Astrocyte of the hippocampus (primary cell): Measurements from ENCODE around the gene SLC9C1.

Source experiments
- DNase-seq: peaks from one replicate; pipeline ENCODE4 v3.0.0; 2011; ENCODE audit warnings: low read depth, low spot score

Gene SLC9C1

GRCh38 chr3:112187300-112187699 lies 106.7 kb downstream of the SLC9C1 start:
- no peak for DNase-seq

GRCh38 chr3:112185423-112186035 lies 108.5 kb downstream of the SLC9C1 start:
- peak; percentile 39 for DNase-seq

- no peak for DNase-seq
These were observed 118.4 kb downstream of the SLC9C1 start for GRCh38 chr3:112175646-112176045.

GRCh38 chr3:112175037-112175436 lies 119.0 kb downstream of the SLC9C1 start:
- no peak for DNase-seq

DNA sequence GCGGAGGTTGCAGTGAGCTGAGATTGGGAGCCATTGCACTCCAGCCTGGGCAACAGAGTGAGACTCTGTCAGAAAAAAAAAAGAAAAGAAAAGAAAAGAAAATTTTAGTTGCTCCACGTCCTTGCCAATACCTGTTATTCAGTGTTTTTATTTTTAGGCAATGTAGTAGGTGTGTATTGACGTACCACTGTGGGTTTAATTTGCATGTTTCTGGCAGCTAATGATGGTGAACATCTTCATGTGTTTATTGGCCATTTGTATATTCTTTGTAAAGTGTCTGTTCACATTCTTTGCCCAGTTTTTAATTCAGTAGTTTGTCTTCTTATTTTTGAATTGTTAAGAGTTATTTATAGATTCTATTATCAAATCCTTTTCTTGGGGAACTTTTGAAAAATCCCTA lies 122.9 kb downstream of the SLC9C1 start:
- no peak for DNase-seq

- DNase-seq, result no peak
These were observed 124.0 kb downstream of the SLC9C1 start for GRCh38 chr3:112170046-112170445.

GRCh38 chr3:112167758-112168157 lies 126.3 kb downstream of the SLC9C1 start:
- no peak for DNase-seq

GRCh38 chr3:112149136-112149535 lies 144.9 kb downstream of the SLC9C1 start:
- no peak for DNase-seq

GRCh38 chr3:112143689-112144088 lies 150.3 kb downstream of the SLC9C1 start:
- DNase-seq, result no peak

- no peak for DNase-seq
These were observed 150.8 kb downstream of the SLC9C1 start for GRCh38 chr3:112143251-112143650.

GRCh38 chr3:112141293-112141692 lies 152.7 kb downstream of the SLC9C1 start:
- DNase-seq, result no peak

DNA sequence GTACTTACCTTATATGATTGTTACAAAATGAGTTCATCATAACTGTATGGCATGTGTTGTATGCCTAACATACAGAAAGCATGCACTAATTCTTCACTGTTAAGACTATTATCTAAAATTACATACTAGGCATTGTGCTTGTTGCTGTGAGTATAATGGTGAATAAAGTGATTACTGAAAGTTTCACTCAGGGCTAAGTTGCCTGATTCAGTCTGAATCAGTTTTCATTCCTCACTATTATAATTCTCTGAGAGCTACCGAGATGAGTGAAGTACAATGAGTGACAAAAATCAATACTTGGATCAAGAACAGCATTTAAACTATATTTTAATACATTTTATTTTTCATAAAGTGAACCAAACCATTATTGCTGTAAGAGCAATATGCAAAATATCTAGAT lies 153.4 kb downstream of the SLC9C1 start:
- DNase-seq, result no peak

- DNase-seq, result no peak
These were observed 155.6 kb downstream of the SLC9C1 start for GRCh38 chr3:112138219-112138969.

DNA sequence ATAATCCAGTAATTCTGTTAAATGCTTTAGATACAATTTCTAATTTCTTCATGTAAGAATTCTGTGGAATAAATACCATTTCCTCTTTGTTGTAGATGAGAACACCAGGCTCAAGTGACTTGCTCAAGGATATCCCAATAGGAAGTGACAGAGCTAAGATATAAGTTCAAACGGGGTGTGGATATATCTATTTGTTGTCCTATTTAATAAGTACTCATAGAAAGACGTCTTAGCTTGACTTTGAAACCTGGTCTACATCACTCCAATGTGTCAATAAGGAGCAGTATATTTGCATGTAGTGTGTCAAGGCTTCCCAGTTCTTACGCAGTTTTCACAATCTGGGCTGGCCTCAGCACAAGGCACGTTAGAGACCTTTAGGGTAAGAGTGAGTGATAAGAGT lies 156.2 kb downstream of the SLC9C1 start:
- no peak for DNase-seq

DNA sequence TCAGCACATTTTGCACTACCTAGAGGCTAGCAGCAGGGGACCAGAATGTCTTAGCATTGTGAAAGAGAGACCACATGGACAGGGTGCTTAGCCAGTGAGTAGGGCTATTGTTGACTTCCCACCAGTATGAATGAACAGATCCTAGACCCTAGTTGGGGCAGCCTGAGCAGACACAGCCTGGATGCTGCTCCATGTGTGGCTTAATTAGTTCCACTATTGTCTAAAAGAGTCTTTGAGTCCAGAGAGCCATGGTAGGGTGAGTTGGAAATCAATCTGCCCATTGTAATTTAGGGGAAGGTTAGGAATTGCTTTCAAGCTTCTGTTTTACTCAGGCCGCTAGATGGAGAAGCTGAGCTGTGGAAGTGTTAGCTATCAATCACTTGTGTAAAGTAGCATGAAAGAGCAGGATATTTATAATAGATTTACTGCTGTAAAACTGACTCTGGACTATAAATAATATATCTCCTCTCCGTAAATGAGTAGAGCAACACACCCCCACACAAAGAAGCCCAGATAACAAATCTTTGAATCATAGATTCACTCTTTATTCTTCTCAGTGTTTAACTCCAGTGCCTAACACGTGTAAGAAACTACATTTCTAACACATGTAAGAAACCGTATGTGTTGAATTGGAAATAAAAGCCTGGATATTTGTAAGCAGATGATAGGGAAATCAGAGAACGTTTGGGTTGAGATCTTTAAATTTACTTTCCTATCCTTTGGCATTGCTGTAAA lies 156.9 kb downstream of the SLC9C1 start:
- DNase-seq, result peak; percentile 53

DNA sequence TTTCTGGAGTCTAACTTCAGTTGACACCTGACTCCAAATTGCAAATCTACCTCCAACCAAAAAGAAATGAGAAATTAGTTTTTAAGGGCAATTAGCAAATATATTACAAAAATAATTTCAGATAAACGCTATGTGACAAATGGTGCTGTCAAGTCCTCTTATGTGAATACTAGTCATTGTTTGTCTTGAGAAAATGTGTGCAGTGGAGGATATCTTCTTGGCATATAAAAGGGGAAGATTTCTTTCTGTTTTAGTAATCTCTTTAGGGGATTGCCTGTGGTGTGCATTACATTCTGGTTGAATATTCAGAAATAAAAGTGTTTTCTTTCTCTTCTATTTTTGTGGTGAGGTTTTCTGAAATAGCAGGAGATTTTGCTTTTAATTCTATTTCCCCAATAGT lies 158.0 kb downstream of the SLC9C1 start:
- no peak for DNase-seq

- DNase-seq, result peak; percentile 13
These were observed 159.5 kb downstream of the SLC9C1 start for GRCh38 chr3:112134335-112135124.

DNA sequence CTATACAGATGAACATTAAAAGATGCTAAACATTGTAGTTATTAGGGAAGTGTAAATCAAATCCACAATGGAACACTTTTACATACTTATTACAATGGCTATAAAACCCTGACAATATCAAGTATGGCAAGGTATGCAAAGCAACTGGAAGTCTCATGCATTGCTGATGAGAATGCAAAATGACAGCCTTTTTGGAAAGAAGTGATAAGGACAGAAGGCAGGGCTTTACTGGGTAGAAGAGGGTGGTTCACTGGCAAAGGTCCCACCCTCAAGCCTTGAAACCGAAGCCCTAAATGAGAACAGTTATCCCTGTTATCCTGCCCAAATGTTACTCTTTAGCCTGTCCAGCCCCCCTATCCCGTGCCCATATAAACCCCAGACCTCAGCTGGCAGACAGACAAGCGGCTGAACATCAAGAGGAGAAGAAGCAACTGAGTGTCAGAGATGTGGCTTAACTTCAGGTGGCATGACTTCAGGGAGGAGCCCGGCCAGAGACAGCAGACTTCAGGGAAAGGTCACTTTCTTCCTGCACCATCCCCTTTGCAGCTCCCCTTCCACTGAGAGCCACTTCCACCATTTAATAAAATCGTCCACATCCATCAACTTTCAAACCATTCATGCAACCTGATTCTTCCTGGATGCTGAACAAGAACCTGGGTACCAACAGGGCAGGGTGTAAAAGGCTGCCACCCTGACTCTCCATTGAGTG lies 160.2 kb downstream of the SLC9C1 start:
- DNase-seq, result no peak

DNA sequence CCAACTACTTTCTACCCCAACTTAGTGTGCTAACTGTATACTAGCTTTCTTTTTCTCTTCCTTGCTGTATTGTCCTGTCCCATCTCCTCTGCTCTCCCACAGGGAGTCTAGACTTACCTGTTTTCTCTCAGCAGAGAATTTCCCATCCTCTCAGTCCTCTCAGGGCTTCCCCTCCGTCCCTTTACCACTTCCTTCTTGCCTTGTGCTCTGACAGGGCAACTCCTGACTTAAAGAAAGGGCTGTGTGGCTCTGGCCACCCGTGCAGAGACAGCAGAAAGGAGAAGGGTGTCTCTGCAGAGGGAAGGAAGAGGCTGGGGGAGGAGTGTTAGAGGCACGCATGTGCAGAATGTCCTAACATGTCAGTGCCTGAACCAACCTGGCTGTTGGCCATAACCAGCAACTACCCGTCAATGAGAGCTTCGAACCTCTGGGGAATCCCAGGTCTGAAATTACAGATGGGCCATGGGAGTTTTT lies 161.0 kb downstream of the SLC9C1 start, which contains the start of gene GCSAM:
GCSAM (minus strand) TSS at position 274 of the 474 bp plus-strand sequence; CDS start at position 146, 128 bp downstream.
- DNase-seq, result no peak

DNA sequence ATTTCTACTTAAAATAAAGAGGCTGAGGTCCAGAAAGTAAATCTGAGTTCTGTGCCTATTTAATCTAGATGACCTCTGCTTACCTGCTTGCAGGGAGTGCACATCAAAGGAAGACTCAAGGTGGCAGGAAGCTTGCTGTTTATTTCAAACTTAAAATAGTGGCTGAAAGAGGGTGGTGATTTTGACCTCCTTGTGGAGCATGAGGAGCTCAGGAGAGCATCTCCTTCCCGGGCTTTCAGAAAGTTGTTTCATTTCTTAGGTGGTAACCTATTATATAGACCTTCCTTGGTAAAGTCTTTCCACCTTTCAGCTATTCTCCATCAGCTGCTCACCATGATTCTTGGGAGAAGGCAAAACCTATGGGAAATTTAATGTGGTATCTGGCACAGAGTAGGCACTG lies 161.5 kb downstream of the SLC9C1 start:
- DNase-seq, result no peak

- no peak for DNase-seq
These were observed 161.9 kb downstream of the SLC9C1 start for GRCh38 chr3:112132088-112132487.
